GM10266 (cell line): ENCODE data around the gene CDH13.

Experiments
- DNase-seq: peaks from one replicate; pipeline ENCODE4 v3.0.0; 2012; ENCODE audit errors: extremely low spot score
- TF ChIP-seq, protein P1 (sequence below): IDR thresholded peaks from 2 replicates; pipeline ENCODE4 v1.5.1; 2012; ENCODE audit warnings: mild to moderate bottlenecking, low read depth; ENCODE audit not compliant: control insufficient read depth, insufficient read depth; ENCODE audit errors: missing control alignments

The CDH13 gene

GRCh38 chr16:83316458-83316857 lies 689.7 kb downstream of the CDH13 start:
- TF ChIP-seq, protein P1, sequence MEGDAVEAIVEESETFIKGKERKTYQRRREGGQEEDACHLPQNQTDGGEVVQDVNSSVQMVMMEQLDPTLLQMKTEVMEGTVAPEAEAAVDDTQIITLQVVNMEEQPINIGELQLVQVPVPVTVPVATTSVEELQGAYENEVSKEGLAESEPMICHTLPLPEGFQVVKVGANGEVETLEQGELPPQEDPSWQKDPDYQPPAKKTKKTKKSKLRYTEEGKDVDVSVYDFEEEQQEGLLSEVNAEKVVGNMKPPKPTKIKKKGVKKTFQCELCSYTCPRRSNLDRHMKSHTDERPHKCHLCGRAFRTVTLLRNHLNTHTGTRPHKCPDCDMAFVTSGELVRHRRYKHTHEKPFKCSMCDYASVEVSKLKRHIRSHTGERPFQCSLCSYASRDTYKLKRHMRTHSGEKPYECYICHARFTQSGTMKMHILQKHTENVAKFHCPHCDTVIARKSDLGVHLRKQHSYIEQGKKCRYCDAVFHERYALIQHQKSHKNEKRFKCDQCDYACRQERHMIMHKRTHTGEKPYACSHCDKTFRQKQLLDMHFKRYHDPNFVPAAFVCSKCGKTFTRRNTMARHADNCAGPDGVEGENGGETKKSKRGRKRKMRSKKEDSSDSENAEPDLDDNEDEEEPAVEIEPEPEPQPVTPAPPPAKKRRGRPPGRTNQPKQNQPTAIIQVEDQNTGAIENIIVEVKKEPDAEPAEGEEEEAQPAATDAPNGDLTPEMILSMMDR, result no peak
- DNase-seq, result no peak

DNA sequence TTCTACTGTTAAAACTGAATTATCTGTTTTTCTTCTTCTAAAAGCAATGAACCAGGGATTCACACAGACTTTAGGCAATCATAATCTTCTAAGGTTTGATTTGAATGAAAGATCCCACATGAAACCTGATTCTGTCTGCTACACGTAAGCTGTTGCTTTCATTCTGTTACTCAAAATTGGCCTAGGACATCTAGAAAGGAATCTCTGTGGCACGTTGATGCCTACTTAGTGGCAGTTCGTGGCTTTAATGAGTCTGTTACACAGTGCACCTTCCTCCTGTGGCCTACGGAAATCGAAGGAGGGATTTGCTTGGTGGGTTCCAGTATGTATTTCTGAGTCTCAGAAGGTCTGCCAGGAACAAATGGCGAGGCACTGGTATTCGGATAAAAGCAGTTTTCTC lies 691.6 kb downstream of the CDH13 start:
- TF ChIP-seq, protein P1, result no peak
- no peak for DNase-seq

DNA sequence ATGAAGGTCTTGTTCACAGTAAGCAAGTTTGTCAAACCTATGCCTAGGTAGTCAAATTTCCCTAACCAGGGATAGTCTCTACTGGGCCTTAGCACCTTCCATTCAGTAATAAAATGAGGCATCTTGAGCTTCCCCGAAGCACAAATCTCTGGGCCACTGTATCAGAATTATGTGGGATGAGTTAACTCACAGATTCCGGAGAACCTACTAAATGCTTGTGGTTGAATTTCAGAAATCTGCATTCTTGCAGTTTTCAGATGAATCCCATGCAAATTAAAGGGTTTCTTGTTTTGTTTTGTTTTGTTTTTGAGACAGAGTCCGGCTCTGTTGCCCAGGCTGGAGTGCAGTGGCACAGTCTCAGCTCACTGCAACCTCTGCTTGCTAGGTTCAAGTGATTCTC lies 702.2 kb downstream of the CDH13 start:
- no peak for DNase-seq
- TF ChIP-seq, protein P1, result no peak

DNA sequence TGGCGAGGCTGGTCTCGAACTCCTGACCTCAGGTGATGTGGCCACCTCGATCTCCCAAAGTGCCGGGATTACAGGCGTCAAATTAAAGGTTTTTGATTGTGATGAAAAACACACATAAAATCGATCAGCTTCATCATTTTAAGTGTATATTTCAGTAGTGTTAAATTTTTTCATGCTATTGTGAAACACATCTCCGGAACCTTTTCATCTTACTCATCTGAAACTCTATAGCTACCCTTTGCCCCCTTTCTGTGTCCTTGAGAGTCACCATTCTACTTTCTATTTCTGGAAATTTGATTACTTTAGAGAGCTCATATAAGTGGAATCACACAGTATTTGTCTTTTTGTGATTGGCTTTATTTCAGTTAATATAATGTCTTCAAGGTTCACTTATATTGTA lies 702.7 kb downstream of the CDH13 start:
- TF ChIP-seq, protein P1, result no peak
- no peak for DNase-seq

- DNase-seq, result no peak
- TF ChIP-seq, protein P1, result no peak
Observed at GRCh38 chr16:83330251-83330650, 703.5 kb downstream of the CDH13 start.

- DNase-seq, result no peak
- TF ChIP-seq, protein P1, result no peak
Observed at GRCh38 chr16:83335076-83335475, 708.3 kb downstream of the CDH13 start.

GRCh38 chr16:83336603-83337002 lies 709.8 kb downstream of the CDH13 start:
- TF ChIP-seq, protein P1, result no peak
- no peak for DNase-seq
